Hepatocyte (in vitro differentiated cells): ENCODE data around the gene INPP4B.

ENCODE experiments used
- EZH2 ChIP-seq: fragments of 200-600 bp; sonication (generic); IDR thresholded peaks from 2 replicates; pipeline ENCODE4 v1.6.1; 2016; ENCODE audit warnings: antibody characterized with exemption, mild to moderate bottlenecking, borderline replicate concordance
- TF ChIP-seq, protein P1 (sequence below): fragments of 200-600 bp; sonication (generic); IDR thresholded peaks from 2 replicates; pipeline ENCODE4 v1.5.1; 2016; ENCODE audit warnings: antibody characterized with exemption, mild to moderate bottlenecking; ENCODE audit not compliant: poor library complexity

DNA sequence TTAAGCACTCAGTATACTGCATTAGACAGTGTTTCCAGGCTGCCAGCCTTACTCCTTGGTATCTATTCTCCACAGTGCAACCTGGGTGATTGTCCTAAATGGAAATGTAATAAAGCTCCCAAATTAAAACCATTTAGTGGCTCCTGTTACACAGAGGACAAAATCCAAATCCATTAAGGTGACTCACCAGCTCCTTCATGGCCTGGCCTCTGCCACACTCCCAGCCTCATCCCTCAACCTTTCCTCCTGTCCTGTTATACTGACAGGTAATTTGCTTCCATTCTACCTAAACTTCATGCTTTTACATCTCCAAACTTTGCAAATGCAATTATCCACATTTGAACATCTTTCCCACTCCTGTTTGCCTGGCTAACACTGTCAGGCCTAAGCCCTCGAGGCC, 140.3 kb downstream of the INPP4B start:
- TF ChIP-seq, protein P1, sequence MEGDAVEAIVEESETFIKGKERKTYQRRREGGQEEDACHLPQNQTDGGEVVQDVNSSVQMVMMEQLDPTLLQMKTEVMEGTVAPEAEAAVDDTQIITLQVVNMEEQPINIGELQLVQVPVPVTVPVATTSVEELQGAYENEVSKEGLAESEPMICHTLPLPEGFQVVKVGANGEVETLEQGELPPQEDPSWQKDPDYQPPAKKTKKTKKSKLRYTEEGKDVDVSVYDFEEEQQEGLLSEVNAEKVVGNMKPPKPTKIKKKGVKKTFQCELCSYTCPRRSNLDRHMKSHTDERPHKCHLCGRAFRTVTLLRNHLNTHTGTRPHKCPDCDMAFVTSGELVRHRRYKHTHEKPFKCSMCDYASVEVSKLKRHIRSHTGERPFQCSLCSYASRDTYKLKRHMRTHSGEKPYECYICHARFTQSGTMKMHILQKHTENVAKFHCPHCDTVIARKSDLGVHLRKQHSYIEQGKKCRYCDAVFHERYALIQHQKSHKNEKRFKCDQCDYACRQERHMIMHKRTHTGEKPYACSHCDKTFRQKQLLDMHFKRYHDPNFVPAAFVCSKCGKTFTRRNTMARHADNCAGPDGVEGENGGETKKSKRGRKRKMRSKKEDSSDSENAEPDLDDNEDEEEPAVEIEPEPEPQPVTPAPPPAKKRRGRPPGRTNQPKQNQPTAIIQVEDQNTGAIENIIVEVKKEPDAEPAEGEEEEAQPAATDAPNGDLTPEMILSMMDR = no peak
- no peak for TF ChIP-seq EZH2
